Measurements from ENCODE around the gene GPR39. TPM values are rescaled to one million over a fixed set of nuclear protein-coding genes. Genes with fewer than 3 reads are reported as not detected.

The GPR39 gene
- total and polyA plus RNA-seq, 2 donors from 2014 or later, result 4.9 to 8.7 TPM

DNA sequence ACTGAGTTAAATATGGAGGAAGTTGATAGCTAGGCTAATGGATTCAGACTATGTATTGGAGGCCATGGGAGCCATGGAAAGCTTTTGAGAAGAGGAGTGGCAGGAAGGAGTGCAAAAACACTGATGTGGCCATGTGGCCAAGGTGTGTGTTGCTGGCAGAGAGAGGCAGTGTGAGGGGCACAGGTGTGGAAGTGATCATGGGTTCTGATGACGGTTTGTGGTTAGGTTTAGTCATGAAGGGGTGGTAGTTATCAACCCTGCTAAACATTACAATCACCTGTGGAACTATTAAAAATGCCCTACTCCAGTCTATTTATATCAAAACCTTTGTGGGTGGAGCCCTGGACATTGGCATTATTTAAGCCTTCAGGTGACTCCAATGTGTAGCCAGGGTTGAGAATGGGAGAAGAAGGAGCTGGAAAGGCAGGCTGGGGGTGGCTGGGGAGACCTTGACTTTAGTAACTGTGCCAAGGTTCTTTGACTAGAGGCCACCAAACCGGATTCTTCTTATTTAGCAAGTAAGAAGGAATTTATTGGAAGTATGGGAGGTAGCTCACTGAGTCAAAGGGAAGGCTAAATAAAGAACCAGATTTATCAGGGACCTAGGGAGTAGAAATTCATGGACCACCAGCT is 13.5 kb downstream of the GPR39 start:
- FAIRE-seq, result no peak
- H3K9me3 ChIP-seq (ENCODE audit: control insufficient read depth in 2 of 3, insufficient read depth in 1 of 3, low read length in 3 of 3), result no peaks in the 10 kb centered on the region
- H3K4me3 ChIP-seq (ENCODE audit: low read length in 3 of 3), result no peak overlapping the region
- no peaks in the 10 kb centered on the region for H3K27me3 ChIP-seq (ENCODE audit: control insufficient read depth, insufficient read depth, low read length)
- DNase-seq, result no peak
- H3K36me3 ChIP-seq (ENCODE audit: control insufficient read depth in 2 of 3, insufficient read depth in 3 of 3, low read length in 3 of 3), result no peaks in the 10 kb centered on the region
- intact Hi-C loops (cut with DNase I), result no loop called here
- H3K27ac ChIP-seq (ENCODE audit: low read depth in 2 of 2, low read length in 2 of 2), result no peak overlapping the region
- peaks cover 0 to 3% (median 0%) of the 10 kb centered on the region in 3 donors for H3K4me1 ChIP-seq (ENCODE audit: control insufficient read depth in 2 of 3, insufficient read depth in 2 of 3, low read depth in 1 of 3, low read length in 3 of 3)
- H3K9ac ChIP-seq (ENCODE audit: low read length in 3 of 3), result no peak overlapping the region
- TF ChIP-seq, protein P1, sequence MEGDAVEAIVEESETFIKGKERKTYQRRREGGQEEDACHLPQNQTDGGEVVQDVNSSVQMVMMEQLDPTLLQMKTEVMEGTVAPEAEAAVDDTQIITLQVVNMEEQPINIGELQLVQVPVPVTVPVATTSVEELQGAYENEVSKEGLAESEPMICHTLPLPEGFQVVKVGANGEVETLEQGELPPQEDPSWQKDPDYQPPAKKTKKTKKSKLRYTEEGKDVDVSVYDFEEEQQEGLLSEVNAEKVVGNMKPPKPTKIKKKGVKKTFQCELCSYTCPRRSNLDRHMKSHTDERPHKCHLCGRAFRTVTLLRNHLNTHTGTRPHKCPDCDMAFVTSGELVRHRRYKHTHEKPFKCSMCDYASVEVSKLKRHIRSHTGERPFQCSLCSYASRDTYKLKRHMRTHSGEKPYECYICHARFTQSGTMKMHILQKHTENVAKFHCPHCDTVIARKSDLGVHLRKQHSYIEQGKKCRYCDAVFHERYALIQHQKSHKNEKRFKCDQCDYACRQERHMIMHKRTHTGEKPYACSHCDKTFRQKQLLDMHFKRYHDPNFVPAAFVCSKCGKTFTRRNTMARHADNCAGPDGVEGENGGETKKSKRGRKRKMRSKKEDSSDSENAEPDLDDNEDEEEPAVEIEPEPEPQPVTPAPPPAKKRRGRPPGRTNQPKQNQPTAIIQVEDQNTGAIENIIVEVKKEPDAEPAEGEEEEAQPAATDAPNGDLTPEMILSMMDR (IDR thresholded peaks at IDR 0.05; ENCODE audit: borderline replicate concordance, extremely low read depth, insufficient read depth), result no peak

DNA sequence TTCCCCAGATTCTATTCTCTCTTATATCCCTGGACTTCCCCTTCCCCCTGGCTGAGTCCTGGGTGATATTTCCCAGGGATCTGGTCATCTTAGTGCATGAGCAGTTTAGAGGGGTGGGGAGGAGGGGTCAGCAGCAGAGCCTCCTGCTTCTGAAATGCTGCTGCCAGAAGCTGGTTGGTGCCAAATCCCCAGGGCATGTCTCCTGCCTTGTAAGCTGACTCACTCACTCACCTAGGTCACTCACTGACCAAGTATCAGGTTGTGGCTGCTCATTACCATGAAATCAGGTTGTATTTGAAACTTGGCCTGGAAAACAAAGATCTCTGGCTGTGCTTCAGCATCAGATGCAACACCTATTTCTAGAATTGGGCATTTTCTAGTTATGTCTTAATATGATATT is 14.3 kb downstream of the GPR39 start:
- Histone ChIP-seq H3K27me3 (ENCODE audit: control insufficient read depth, insufficient read depth, low read length) (no peaks in the 10 kb centered on the region), H3K4me3 (ENCODE audit: low read length in 3 of 3) (no peak overlapping the region), H3K9ac (ENCODE audit: low read length in 3 of 3) (no peak overlapping the region), H3K27ac (ENCODE audit: low read depth in 2 of 2, low read length in 2 of 2) (no peak overlapping the region), H3K36me3 (ENCODE audit: control insufficient read depth in 2 of 3, insufficient read depth in 3 of 3, low read length in 3 of 3) (no peaks in the 10 kb centered on the region), H3K4me1 (ENCODE audit: control insufficient read depth in 2 of 3, insufficient read depth in 2 of 3, low read depth in 1 of 3, low read length in 3 of 3) (no peaks in the 10 kb centered on the region), H3K9me3 (ENCODE audit: control insufficient read depth in 2 of 3, insufficient read depth in 1 of 3, low read length in 3 of 3) (no peaks in the 10 kb centered on the region)
- no peak for DNase-seq
- intact Hi-C loops (cut with DNase I), result no loop called here
- no peak for FAIRE-seq
- TF ChIP-seq, protein P1 (IDR thresholded peaks at IDR 0.05; ENCODE audit: borderline replicate concordance, extremely low read depth, insufficient read depth), result no peak

DNA sequence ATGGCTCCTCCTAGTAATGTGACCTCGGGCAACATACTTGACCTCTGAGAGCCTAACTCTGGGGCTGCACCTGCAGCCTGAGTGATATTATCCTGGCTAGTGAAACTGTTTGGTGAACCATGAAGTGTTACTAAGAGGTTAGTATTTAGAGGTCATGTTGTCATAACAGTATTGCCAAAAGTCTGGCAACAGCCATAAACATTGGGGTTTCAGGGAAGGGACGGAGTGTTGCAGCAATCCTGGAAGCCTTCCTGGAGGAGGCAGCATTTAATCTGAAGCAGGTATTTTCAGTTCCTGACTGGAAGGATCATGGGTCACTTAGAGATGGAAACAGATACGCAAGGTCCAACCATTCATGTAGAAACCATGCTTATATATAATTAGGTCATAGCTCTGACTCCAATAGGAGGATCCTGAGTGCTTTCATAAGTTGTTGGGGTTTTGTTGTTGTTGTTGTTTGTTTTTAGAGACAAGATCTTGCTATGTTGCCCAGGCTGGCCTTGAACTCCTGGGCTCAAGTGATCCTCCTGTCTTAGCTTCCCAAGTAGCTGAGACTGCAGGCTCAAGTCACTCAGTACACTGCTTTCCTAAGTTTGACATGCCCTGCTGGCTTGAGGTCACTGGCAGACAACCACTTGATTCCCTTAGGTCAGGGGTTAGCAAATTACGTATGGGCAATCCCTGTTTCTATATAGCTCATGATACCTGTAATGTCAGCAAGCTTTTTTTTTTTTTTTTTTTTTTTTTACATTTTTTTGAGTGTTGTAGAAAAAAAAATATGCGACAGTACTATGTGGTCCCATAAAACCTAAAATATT is 21.5 kb downstream of the GPR39 start:
- H3K9me3 ChIP-seq (ENCODE audit: control insufficient read depth in 2 of 3, insufficient read depth in 1 of 3, low read length in 3 of 3), result no peaks in the 10 kb centered on the region
- no peak overlapping the region for H3K4me3 ChIP-seq (ENCODE audit: low read length in 3 of 3)
- H3K9ac ChIP-seq (ENCODE audit: low read length in 3 of 3), result no peak overlapping the region
- H3K27ac ChIP-seq (ENCODE audit: low read depth in 2 of 2, low read length in 2 of 2), result no peak overlapping the region
- FAIRE-seq (no peak), DNase-seq (no peak)
- no peaks in the 10 kb centered on the region for H3K36me3 ChIP-seq (ENCODE audit: control insufficient read depth in 2 of 3, insufficient read depth in 3 of 3, low read length in 3 of 3)
- TF ChIP-seq, protein P1 (IDR thresholded peaks at IDR 0.05; ENCODE audit: borderline replicate concordance, extremely low read depth, insufficient read depth), result no peak
- H3K4me1 ChIP-seq (ENCODE audit: control insufficient read depth in 2 of 3, insufficient read depth in 2 of 3, low read depth in 1 of 3, low read length in 3 of 3), result no peaks in the 10 kb centered on the region
- H3K27me3 ChIP-seq (ENCODE audit: control insufficient read depth, insufficient read depth, low read length), result no peaks in the 10 kb centered on the region
- intact Hi-C loops (cut with DNase I), result no loop called here
